ENCODE measurements around the gene AACS. TPM values are rescaled to one million over a fixed set of nuclear protein-coding genes. Genes with fewer than 3 reads are reported as not detected.
"Not testable (repeated sequence)": the region's sequence is repeated elsewhere in the genome, so short reads cannot be mapped to it uniquely, and the experiment has no call there.

The AACS gene
- total RNA-seq, 2 donors from 2014 or later = 23.2 to 24.6 TPM

- Mint-ChIP-seq H3K4me3 (no peak overlapping the region), H3K27ac (no peak overlapping the region), H3K36me3 (ENCODE audit: low read depth) (peaks cover 9% of the 10 kb centered on the region), H3K4me1 (no peaks in the 10 kb centered on the region), H3K27me3 (no peaks in the 10 kb centered on the region), H3K9me3 (no peaks in the 10 kb centered on the region)
- ATAC-seq (replicated peaks) = no peak
These were observed 69.3 kb downstream of the AACS start for GRCh38 chr12:125134576-125134975.

GRCh38 chr12:125135906-125136305, 70.7 kb downstream of the AACS start:
- Mint-ChIP-seq H3K27ac (no peak overlapping the region), H3K27me3 (no peaks in the 10 kb centered on the region), H3K4me1 (no peaks in the 10 kb centered on the region), H3K4me3 (no peak overlapping the region), H3K9me3 (no peaks in the 10 kb centered on the region), H3K36me3 (ENCODE audit: low read depth) (peaks cover 9% of the 10 kb centered on the region)
- ATAC-seq (replicated peaks) = no peak

- ATAC-seq (replicated peaks) = no peak
- no peaks in the 10 kb centered on the region for H3K4me1 Mint-ChIP-seq
These were observed 71.5 kb downstream of the AACS start for GRCh38 chr12:125136702-125137101.

GRCh38 chr12:125137766-125138344, 72.6 kb downstream of the AACS start:
- Mint-ChIP-seq H3K4me3 (no peak overlapping the region), H3K27me3 (no peaks in the 10 kb centered on the region), H3K4me1 (no peaks in the 10 kb centered on the region), H3K36me3 (ENCODE audit: low read depth) (peaks cover 9% of the 10 kb centered on the region), H3K9me3 (no peaks in the 10 kb centered on the region), H3K27ac (no peak overlapping the region)
- ATAC-seq (replicated peaks) = no peak

More at GRCh38 chr12:125136702-125137101, 71.5 kb downstream of the AACS start:
- Mint-ChIP-seq H3K4me3 (no peak overlapping the region), H3K27me3 (no peaks in the 10 kb centered on the region), H3K9me3 (no peaks in the 10 kb centered on the region), H3K36me3 (ENCODE audit: low read depth) (peaks cover 9% of the 10 kb centered on the region), H3K27ac (no peak overlapping the region)

GRCh38 chr12:125140279-125141209, 75.3 kb downstream of the AACS start:
- H3K27me3 Mint-ChIP-seq = no peaks in the 10 kb centered on the region
- no peaks in the 10 kb centered on the region for H3K4me1 Mint-ChIP-seq
- H3K27ac Mint-ChIP-seq = no peak overlapping the region
- H3K4me3 Mint-ChIP-seq = no peak overlapping the region
- no peaks in the 10 kb centered on the region for H3K9me3 Mint-ChIP-seq
- H3K36me3 Mint-ChIP-seq (ENCODE audit: low read depth) = peaks cover 9% of the 10 kb centered on the region
- ATAC-seq (replicated peaks) = peak; percentile 28

GRCh38 chr12:125141210-125141573, 76.0 kb downstream of the AACS start:
- not testable (repeated sequence) for ATAC-seq (replicated peaks); H3K36me3 Mint-ChIP-seq (ENCODE audit: low read depth); H3K4me1 Mint-ChIP-seq; H3K9me3 Mint-ChIP-seq; H3K27me3 Mint-ChIP-seq; H3K4me3 Mint-ChIP-seq; H3K27ac Mint-ChIP-seq

GRCh38 chr12:125142601-125143000, 77.4 kb downstream of the AACS start:
- ATAC-seq (replicated peaks) = no peak
- peaks cover 4% of the 10 kb centered on the region for H3K36me3 Mint-ChIP-seq (ENCODE audit: low read depth)
- peaks cover 3% of the 10 kb centered on the region for H3K27me3 Mint-ChIP-seq
- H3K4me1 Mint-ChIP-seq = no peaks in the 10 kb centered on the region
- no peaks in the 10 kb centered on the region for H3K9me3 Mint-ChIP-seq
- no peak overlapping the region for H3K4me3 Mint-ChIP-seq
- H3K27ac Mint-ChIP-seq = no peak overlapping the region

GRCh38 chr12:125143491-125143890, 78.3 kb downstream of the AACS start:
- no peak overlapping the region for H3K4me3 Mint-ChIP-seq
- no peak for ATAC-seq (replicated peaks)
- H3K27me3 Mint-ChIP-seq = peaks cover 3% of the 10 kb centered on the region
- H3K36me3 Mint-ChIP-seq (ENCODE audit: low read depth) = no peaks in the 10 kb centered on the region
- H3K9me3 Mint-ChIP-seq = no peaks in the 10 kb centered on the region
- no peak overlapping the region for H3K27ac Mint-ChIP-seq
- no peaks in the 10 kb centered on the region for H3K4me1 Mint-ChIP-seq

- Mint-ChIP-seq H3K4me1 (no peaks in the 10 kb centered on the region), H3K27me3 (peaks cover 3% of the 10 kb centered on the region), H3K36me3 (ENCODE audit: low read depth) (no peaks in the 10 kb centered on the region), H3K4me3 (no peak overlapping the region), H3K9me3 (no peaks in the 10 kb centered on the region), H3K27ac (no peak overlapping the region)
- ATAC-seq (replicated peaks) = no peak
These were observed 80.0 kb downstream of the AACS start for GRCh38 chr12:125145196-125145595.

- H3K36me3 Mint-ChIP-seq (ENCODE audit: low read depth) = no peaks in the 10 kb centered on the region
- H3K27me3 Mint-ChIP-seq = peaks cover 3% of the 10 kb centered on the region
- H3K9me3 Mint-ChIP-seq = no peaks in the 10 kb centered on the region
- no peaks in the 10 kb centered on the region for H3K4me1 Mint-ChIP-seq
- H3K27ac Mint-ChIP-seq = no peak overlapping the region
- no peak overlapping the region for H3K4me3 Mint-ChIP-seq
- no peak for ATAC-seq (replicated peaks)
These were observed 83.1 kb downstream of the AACS start for GRCh38 chr12:125148316-125148715.

GRCh38 chr12:125149160-125150108, 84.2 kb downstream of the AACS start:
- no peaks in the 10 kb centered on the region for H3K36me3 Mint-ChIP-seq (ENCODE audit: low read depth)
- H3K4me3 Mint-ChIP-seq = no peak overlapping the region
- H3K27me3 Mint-ChIP-seq = peaks cover 5% of the 10 kb centered on the region
- ATAC-seq (replicated peaks) = no peak
- no peak overlapping the region for H3K27ac Mint-ChIP-seq
- no peaks in the 10 kb centered on the region for H3K9me3 Mint-ChIP-seq
- no peaks in the 10 kb centered on the region for H3K4me1 Mint-ChIP-seq

- no peaks in the 10 kb centered on the region for H3K4me1 Mint-ChIP-seq
- H3K27me3 Mint-ChIP-seq = peaks cover 13% of the 10 kb centered on the region
- ATAC-seq (replicated peaks) = no peak
- no peaks in the 10 kb centered on the region for H3K36me3 Mint-ChIP-seq (ENCODE audit: low read depth)
- H3K27ac Mint-ChIP-seq = no peak overlapping the region
- H3K9me3 Mint-ChIP-seq = no peaks in the 10 kb centered on the region
- H3K4me3 Mint-ChIP-seq = no peak overlapping the region
These were observed 86.0 kb downstream of the AACS start for GRCh38 chr12:125151284-125151683.

GRCh38 chr12:125152463-125152862, 87.2 kb downstream of the AACS start:
- peaks cover 10% of the 10 kb centered on the region for H3K27me3 Mint-ChIP-seq
- H3K4me3 Mint-ChIP-seq = no peak overlapping the region
- H3K27ac Mint-ChIP-seq = no peak overlapping the region
- H3K4me1 Mint-ChIP-seq = no peaks in the 10 kb centered on the region
- no peak for ATAC-seq (replicated peaks)
- no peaks in the 10 kb centered on the region for H3K36me3 Mint-ChIP-seq (ENCODE audit: low read depth)
- no peaks in the 10 kb centered on the region for H3K9me3 Mint-ChIP-seq

- ATAC-seq (replicated peaks) = no peak
These were observed 90.1 kb downstream of the AACS start for GRCh38 chr12:125155366-125155765.

More at GRCh38 chr12:125155366-125155765, 90.1 kb downstream of the AACS start:
- no peaks in the 10 kb centered on the region for H3K4me1 Mint-ChIP-seq
- no peaks in the 10 kb centered on the region for H3K9me3 Mint-ChIP-seq
- no peaks in the 10 kb centered on the region for H3K36me3 Mint-ChIP-seq (ENCODE audit: low read depth)
- no peak overlapping the region for H3K4me3 Mint-ChIP-seq
- no peak overlapping the region for H3K27ac Mint-ChIP-seq
- peaks cover 10% of the 10 kb centered on the region for H3K27me3 Mint-ChIP-seq
